Lower lobe of right lung (tissue), 2 donors: ENCODE measurements around the gene ANKRD23. TPM values are rescaled to one million over a fixed set of nuclear protein-coding genes. Genes with fewer than 3 reads are reported as not detected.
A peak's percentile ranks its signal among the peaks of the same experiment; 100 is the strongest.
"Not testable (repeated sequence)": the region's sequence is repeated elsewhere in the genome, so short reads cannot be mapped to it uniquely, and the experiment has no call there.

ENCODE experiments used
- ATAC-seq, 2 donors: fragments of 200-7000 bp; cut with Tn5 transposase; one replicate each; pipeline ENCODE4 v1.9.1; 2020 to 2022; ENCODE audit warnings: mild to moderate bottlenecking in 2 of 2, moderate library complexity in 2 of 2
- DNase-seq: peaks from one replicate; pipeline ENCODE4 v3.0.0-alpha.2; 2020
- H3K27ac ChIP-seq: fragments of 200-600 bp; one replicate; pipeline ENCODE4 v1.8.0; 2022
- H3K27me3 ChIP-seq: fragments of 200-600 bp; one replicate; pipeline ENCODE4 v1.8.0; 2022; ENCODE audit warnings: low read depth
- H3K36me3 ChIP-seq: fragments of 200-600 bp; one replicate; pipeline ENCODE4 v1.8.0; 2022; ENCODE audit warnings: mild to moderate bottlenecking
- H3K4me1 ChIP-seq: fragments of 200-600 bp; one replicate; pipeline ENCODE4 v1.8.0; 2022
- H3K4me3 ChIP-seq: fragments of 200-600 bp; one replicate; pipeline ENCODE4 v1.8.0; 2022; ENCODE audit warnings: mild to moderate bottlenecking
- H3K9me3 ChIP-seq: fragments of 200-600 bp; one replicate; pipeline ENCODE4 v1.8.0; 2022
- intact Hi-C: fragments of 100-400 bp; cut with DNase I; formaldehyde crosslinking; loops from one replicate; pipeline ENCODE4 v1.11.0; 2022
- total RNA-seq: library from RNA; stranded (reverse); fragmentation: NEBNext Ultra II Directional; extraction: Animal tissue kit (Norgen Biotek cat#: 25700); gene quantifications from one replicate; pipeline ENCODE4 v1.2.1, GENCODE V29; 2021
- TF ChIP-seq, protein P1 (sequence below): fragments of 200-600 bp; IDR thresholded peaks from one replicate; pipeline ENCODE4 v1.8.0; 2022; ENCODE audit warnings: antibody characterized with exemption, mild to moderate bottlenecking
- donor health status: DM: no; HTN: yes; CAD: no; lungs with severe emphysema.

The ANKRD23 gene
- total RNA-seq, 1 donor from 2014 or later = 3.5 TPM

DNA sequence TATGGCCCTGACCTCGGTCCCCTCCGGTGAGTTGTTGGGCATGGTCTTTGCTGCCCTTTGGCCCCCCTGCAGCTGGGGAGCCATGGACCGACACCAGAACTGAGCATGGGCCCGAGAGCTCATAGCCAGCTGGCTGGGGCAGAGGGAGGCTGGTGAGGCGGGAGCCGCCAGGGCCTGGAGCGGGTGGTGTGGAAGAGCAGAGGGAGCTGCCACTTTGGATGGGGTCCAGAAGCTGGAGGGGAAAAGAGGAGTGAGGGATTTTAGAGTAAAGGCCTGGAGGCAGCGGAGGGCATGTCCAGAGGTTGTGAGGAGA, 44.2 kb downstream of the ANKRD23 start:
- intact Hi-C loops = no loop called here
- Histone ChIP-seq H3K27ac (no peak overlapping the region), H3K4me3 (no peak overlapping the region), H3K4me1 (peaks cover 8% of the 10 kb centered on the region), H3K36me3 (peaks cover 41% of the 10 kb centered on the region), H3K27me3 (no peaks in the 10 kb centered on the region), H3K9me3 (no peaks in the 10 kb centered on the region)
- ATAC-seq (no peak), DNase-seq (peak; percentile 36)
- TF ChIP-seq, protein P1, sequence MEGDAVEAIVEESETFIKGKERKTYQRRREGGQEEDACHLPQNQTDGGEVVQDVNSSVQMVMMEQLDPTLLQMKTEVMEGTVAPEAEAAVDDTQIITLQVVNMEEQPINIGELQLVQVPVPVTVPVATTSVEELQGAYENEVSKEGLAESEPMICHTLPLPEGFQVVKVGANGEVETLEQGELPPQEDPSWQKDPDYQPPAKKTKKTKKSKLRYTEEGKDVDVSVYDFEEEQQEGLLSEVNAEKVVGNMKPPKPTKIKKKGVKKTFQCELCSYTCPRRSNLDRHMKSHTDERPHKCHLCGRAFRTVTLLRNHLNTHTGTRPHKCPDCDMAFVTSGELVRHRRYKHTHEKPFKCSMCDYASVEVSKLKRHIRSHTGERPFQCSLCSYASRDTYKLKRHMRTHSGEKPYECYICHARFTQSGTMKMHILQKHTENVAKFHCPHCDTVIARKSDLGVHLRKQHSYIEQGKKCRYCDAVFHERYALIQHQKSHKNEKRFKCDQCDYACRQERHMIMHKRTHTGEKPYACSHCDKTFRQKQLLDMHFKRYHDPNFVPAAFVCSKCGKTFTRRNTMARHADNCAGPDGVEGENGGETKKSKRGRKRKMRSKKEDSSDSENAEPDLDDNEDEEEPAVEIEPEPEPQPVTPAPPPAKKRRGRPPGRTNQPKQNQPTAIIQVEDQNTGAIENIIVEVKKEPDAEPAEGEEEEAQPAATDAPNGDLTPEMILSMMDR = no peak

DNA sequence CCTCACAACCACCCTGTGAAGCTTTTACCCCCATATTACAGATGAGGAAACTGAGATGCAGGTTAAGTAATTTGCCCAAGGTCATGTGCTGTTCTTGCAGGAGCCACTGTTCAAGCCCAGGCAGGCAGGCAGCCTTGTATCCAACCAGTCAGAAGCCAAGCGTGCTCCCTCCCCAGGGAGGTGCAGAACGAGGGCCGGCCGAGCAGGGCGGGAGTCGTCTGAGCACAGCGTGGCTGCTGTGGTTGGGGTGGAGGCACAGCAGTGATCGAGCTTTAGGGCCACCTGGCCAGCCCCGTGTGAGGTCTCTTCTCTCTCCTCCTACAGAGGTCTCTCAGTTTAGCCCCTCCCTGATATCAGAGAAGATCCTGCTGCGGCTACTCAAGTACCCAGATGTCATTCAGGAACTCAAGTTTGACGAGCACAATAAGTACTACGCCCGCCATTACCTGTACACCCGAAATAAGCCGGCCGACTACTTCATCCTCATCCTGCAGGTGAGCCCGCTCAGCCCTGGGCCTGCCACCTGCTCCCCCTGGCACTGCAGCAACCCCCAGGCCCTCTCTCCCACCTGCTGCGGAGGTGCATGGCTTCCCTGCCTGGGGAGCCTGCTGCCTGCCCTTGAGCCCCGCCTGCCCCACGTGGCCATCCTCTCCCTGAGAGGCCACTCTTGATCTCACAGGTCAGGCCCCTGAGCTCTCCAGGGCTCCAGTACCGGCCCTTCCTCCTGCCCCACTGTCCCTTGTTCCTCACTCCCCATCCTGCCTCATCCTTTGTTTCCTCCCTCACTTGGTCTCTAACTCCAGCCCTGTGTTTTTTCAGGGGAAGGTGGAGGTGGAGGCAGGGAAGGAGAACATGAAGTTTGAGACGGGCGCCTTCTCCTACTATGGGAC, 44.8 kb downstream of the ANKRD23 start:
- ATAC-seq (no peak), DNase-seq (peak; percentile 36)
- Histone ChIP-seq H3K27me3 (no peaks in the 10 kb centered on the region), H3K36me3 (peaks cover 41% of the 10 kb centered on the region), H3K4me3 (no peak overlapping the region), H3K27ac (no peak overlapping the region), H3K4me1 (peaks cover 8% of the 10 kb centered on the region), H3K9me3 (no peaks in the 10 kb centered on the region)
- intact Hi-C loops = no loop called here
- TF ChIP-seq, protein P1 = no peak

DNA sequence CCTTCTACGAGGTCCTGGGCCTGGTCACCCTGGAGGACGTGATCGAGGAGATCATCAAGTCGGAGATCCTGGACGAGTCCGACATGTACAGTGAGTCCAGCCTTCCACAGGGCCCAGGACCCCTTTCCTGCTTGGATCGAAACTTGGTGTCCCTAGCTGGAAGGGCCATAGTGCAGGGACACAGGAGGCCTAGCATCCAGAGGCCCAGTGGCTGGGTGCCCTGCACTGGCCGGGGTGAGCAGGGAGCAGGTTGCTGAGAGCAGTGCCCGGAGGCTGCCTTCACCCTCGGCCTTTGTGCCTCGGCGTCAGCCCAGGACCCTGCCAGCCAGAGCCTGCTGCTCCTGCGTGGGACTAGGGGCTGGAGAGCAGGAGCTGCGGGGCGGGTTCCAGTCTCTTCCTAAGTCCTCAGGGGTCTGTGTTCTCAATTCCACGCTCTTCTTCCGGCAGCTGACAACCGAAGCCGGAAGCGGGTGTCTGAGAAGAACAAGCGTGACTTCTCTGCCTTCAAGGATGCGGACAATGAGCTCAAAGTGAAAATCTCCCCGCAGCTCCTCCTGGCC, 46.7 kb downstream of the ANKRD23 start:
- intact Hi-C loops = no loop called here
- Histone ChIP-seq H3K4me3 (no peak overlapping the region), H3K27me3 (no peaks in the 10 kb centered on the region), H3K9me3 (no peaks in the 10 kb centered on the region), H3K27ac (no peak overlapping the region), H3K4me1 (peaks cover 8% of the 10 kb centered on the region), H3K36me3 (peaks cover 34% of the 10 kb centered on the region)
- ATAC-seq = no peak
- TF ChIP-seq, protein P1 = no peak
- DNase-seq = peak; percentile 42

DNA sequence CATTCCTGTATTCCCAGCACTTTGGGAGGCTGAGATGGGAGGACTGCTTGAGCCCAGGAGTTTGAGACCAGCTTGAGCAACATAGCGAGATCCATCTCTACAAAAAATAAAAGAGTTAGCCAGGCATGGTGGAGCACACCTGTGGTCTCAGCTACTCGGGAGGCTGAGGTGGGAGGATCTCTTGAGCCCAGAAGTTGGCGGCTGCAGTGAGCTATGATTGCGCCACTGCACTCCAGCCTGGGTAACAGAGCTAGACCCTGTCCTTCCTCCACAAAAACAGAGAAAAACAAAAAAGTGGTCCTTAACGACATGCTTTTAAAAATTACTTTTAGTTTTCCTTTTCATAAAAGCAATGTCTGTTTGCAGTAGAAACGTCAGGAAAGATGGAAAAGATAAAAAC, 47.3 kb downstream of the ANKRD23 start:
- ATAC-seq, DNase-seq, H3K4me1 ChIP-seq, H3K27ac ChIP-seq, intact Hi-C loops, H3K4me3 ChIP-seq, H3K27me3 ChIP-seq, H3K9me3 ChIP-seq: not testable (repeated sequence)
- peaks cover 32% of the 10 kb centered on the region for H3K36me3 ChIP-seq

DNA sequence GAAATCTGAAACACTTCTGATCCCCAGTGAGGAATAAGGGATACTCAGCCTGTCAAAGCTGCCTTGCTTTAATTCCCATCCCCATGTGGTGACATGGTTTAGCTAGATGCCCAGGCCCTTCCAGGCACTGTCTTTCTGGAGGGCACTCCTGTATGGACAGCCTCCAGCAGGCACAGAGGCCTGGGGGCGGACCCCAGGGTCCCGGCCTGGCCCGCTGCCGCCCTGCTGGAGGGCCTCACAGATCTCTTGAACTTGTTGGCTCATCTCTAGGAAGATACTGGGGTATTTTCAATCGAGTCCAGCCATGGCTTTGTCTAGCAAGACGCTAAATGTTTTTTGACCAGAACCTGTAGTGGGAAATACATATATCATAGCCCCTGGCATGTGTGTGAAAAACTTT, 48.7 kb downstream of the ANKRD23 start:
- DNase-seq (no peak), ATAC-seq (no peak)
- no peaks in the 10 kb centered on the region for H3K9me3 ChIP-seq
- intact Hi-C loops = no loop called here
- no peak overlapping the region for H3K4me3 ChIP-seq
- no peaks in the 10 kb centered on the region for H3K4me1 ChIP-seq
- H3K36me3 ChIP-seq = peaks cover 32% of the 10 kb centered on the region
- H3K27me3 ChIP-seq = no peaks in the 10 kb centered on the region
- H3K27ac ChIP-seq = no peak overlapping the region
- TF ChIP-seq, protein P1 = no peak
